Stimulated activated CD4-positive, alpha-beta T cell treated with anti-CD3 and anti-CD28 coated beads, TNF-alpha, amount 100 ng/mL, for 4 hours (primary cell): ENCODE results near the gene KCNK2.

Experiments used
- DNase-seq, 3 experiments: peaks; one replicate each; pipeline ENCODE4 v3.0.0-alpha.2; 2020; ENCODE audit warnings: low read depth in 3 of 3

The KCNK2 gene

DNA sequence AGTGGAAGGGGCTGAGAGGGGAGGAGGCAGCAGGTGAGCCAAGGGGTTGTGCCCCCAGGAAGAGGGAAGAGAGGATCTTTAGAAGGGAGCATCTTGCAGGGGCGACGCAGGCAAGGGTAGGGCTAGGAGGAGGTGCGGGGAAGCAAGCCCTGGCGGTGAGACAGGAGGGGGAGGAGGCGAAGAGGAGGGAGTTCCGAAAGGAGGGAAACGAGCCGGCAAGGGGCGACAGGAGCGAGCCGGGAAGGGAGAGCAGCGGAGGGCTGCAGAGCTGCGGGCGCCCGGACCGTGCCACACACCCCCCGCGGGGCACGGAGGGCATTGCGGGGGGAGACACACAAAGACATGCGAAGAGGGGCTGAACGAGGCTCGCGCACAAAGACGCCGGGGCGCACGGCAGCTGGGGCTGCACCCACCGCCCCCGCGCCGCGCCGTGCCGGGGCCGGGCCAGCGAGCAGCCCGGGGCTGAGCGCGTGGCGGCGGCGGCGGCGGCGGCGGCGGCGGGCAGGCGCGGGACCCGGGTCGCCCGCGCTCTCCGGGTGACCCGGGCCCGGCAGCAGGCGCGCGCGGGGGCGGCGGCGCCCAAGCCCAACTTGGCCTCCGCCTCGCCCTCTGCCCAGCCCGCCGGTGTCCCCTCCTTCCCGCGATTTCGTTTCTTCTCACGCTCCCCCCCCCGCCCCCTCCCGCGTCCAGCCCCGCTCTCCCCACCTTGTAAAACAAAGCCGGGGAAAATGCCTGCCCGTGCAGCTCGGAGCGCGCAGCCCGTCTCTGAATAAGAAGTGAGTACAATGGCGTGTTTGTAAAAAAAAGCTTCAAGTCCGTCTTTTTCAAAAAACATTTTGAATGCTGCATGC lies at the start of gene KCNK2:
Gene KCNK2, plus strand, starts transcription at position 206 of the 851 bp plus-strand sequence. CDS start 649 bp downstream, outside the sequence.
- no peak for DNase-seq

DNA sequence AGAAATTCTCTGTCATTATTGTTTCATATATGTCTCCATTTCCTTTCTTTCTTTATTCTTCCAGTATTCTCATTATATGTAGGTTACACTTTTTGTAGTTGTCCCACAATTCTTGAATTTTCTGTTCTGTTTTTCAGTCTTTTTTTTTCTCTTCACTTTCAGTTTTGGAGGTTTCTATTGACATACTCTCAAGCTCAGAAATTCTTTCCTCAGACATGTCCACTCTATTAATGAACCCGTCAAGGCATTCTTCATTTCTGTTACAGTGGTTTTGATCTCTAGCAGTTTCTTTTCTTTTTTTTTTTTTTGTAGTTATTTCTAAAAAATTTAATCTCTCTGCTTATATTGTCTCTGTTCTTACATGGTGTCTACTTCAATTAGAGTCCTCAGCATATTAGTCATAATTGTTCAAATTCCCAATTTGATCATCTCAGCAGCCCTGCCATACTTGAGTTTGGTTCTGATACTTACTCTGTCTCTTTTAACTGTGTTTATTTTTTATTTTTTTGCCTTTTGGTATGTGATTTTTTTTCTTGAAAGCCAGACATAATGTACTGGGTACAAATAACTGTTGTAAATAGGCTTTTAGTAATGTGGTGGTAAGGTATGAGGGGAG lies 49.5 kb upstream of the KCNK2 start:
- DNase-seq, result no peak

DNA sequence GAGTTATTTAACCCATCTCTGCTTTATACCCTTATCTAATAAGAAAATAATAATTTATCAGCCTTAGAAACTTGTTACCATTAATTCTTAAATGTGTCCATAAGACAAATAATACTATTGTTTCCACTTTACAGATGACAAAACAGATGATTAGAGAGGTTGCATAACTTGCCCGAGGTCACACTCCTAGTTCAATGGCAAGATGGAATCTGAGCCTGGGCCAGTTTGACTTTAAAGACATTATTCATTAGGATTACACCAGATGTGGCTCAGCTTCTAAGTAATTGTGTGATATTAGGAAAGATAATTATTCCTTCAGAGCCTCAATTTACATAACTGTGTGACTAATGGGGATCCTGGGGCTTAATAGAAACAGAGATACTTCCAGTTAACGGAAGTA lies 42.3 kb upstream of the KCNK2 start:
- no peak for DNase-seq

DNA sequence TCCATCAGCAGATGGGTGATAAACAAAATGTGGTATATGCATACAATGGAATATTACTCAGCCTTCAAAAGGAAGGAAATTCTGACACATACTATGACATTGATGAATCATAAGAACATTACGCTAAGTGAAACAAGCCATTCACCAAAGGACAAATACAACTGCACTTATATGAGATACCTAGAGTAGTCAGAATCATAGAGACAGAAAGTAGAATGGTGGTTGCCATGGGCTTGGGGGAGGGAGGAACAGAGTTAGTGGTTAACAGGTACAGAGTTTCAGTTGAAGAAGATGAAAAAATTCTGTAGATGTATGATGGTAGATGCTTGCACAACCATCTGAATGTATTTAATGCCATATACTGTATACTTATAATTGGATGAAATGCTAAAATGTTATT lies 39.1 kb upstream of the KCNK2 start:
- DNase-seq, result no peak

- DNase-seq, result no peak
These were observed 38.4 kb upstream of the KCNK2 start for GRCh38 chr1:215044151-215044550.

GRCh38 chr1:215045698-215046308 lies 36.7 kb upstream of the KCNK2 start:
- no peak for DNase-seq

GRCh38 chr1:215052256-215053015 lies 30.1 kb upstream of the KCNK2 start:
- DNase-seq, result no peak

- no peak for DNase-seq
These were observed 28.3 kb upstream of the KCNK2 start for GRCh38 chr1:215054266-215054665.

GRCh38 chr1:215055281-215055935 lies 27.1 kb upstream of the KCNK2 start:
- DNase-seq, result no peak

DNA sequence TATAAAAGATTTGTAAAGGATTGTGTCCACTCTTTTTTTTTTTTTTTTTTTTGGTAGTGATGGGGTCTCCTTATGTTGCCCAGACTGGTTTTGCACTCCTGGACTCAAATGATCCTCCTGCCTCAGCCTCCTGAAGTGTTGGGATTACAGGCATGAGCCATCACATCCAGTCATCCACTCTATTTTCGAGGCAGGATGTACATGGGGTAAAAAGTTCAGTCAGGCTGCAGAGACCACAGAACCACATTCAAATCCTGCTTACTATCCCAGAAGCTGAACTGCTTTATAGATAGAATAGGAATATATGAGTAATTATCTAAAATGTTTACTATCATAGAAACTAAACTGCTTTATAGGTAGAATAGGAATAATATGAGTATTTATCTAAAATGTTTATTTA lies 26.0 kb upstream of the KCNK2 start:
- no peak for DNase-seq

GRCh38 chr1:215059947-215060346 lies 22.6 kb upstream of the KCNK2 start:
- no peak for DNase-seq

DNA sequence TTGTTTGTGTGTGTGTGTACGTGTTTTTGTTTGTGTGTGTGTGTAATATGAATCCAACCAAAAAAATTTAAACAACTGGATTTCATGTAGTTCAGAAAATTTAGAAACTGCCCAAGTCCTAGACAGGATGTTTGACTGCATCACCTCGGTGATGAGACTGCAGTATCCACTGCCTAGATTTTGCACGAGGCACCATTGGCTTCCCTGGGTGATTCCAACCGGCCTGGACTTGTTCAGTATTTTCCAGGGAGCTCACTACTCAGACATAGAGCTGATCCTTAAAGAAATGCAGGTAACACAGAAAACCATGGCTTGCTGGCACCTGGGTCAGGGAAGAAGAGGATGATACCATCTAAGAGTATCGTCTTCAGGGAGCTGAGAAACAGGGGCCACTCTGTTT lies 18.2 kb upstream of the KCNK2 start:
- no peak for DNase-seq

GRCh38 chr1:215071078-215071477 lies 11.5 kb upstream of the KCNK2 start:
- DNase-seq, result no peak

GRCh38 chr1:215076322-215076721 lies 6.2 kb upstream of the KCNK2 start:
- DNase-seq, result no peak

GRCh38 chr1:215079456-215079855 lies 3.1 kb upstream of the KCNK2 start:
- no peak for DNase-seq

DNA sequence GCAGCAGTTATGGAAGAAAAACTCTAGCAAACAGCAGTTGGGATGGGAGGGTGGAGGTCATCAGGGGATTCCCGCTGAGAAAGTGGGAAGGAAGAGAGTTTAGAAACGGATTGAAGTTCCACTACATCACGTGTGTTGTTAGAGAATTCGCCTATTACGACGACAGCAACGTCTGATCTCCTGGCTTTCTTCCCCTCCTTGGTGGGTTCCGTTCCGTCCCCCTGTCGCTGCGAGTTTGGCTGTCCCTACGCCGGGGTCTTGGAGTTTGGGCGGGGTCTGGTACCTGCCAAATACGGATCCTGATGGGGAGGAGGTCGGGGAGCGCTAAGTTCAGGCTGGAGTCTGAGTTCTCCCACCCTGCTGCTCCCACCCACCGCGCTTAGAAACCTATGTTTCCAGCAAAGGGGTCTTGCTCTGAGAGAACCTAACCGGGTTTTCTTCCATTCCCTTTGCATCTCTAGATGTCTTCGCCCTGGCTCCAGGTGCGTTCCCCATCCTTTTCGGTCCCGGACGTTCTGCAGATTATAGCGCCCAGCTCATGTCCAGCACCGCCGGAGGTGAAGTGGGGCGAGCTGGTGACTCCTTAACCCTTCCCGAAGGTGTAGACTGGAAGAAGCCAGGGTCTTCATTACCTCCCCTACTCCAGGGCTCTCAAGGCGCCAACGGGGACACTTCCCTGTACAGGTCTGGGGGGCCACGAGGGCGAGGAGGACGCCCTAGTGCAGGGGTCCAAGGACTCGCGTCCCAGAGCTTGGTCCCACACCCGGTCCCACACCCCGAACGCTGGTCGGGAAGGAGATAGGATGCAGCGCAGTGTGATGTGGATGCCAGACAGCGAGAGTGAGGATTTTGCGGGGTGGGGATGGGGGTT lies 641 bp upstream of the KCNK2 start:
- DNase-seq, result no peak

GRCh38 chr1:215083383-215083961 lies 935 bp downstream of the KCNK2 start:
- DNase-seq, result no peak

DNA sequence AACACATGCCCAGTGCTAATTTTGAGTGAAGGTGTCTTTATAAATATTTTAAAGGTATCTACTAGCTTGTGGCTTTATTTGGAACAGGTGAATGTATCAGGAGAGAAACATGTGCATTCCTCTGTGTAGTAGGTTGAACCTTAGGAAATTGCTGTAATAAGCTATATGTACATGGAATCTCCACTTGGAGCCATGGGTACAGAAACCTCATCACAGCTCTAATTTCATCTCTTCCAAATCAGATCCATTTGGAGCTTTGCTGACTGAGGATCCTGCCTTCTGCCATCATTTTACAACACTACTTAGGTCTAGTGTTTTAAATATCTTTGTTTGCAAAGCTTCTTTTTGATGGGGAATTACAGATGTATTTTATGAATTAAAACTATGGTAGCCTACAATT lies 2.1 kb downstream of the KCNK2 start:
- no peak for DNase-seq

DNA sequence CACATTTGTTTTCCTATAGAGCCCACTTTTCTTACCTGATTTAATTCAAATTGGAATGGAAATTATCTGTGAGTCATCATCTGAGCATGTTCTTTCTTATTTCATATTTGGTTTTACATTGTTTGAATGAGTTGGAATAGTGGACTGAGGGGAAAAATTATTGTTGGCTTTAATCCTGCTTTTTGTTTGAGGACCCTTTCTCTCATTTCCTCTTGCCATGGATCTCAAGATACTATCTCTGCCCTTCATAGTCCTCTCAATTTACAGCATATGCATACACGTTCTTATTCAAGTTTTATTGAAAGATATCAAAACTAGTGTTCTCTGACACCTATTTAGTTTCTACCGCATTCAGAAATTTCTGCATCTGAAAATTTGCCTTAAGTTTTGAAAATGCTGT lies 5.1 kb downstream of the KCNK2 start:
- DNase-seq, result no peak

DNA sequence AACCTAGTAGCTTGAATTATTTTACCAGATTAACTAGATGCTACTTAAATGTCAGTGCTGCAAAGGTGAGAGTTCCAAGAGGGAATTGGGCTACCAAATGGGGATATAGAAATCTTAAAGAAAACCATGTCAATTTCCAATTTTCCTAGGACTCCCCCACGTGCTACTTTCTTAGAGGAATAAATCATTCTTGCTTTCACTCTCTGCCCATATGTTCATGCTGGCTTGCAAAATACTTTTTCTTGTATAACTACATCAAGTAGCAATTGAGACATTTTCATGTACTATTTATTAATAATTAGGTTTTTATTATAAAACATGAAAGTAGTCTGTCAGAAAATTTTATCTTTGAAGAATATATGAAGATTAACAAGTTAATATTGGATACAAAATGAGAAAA lies 11.8 kb downstream of the KCNK2 start:
- DNase-seq, result no peak
